ENCODE data around the gene OR2T5.
"Not testable (repeated sequence)": the region's sequence is repeated elsewhere in the genome, so short reads cannot be mapped to it uniquely, and the experiment has no call there.

The OR2T5 gene

DNA sequence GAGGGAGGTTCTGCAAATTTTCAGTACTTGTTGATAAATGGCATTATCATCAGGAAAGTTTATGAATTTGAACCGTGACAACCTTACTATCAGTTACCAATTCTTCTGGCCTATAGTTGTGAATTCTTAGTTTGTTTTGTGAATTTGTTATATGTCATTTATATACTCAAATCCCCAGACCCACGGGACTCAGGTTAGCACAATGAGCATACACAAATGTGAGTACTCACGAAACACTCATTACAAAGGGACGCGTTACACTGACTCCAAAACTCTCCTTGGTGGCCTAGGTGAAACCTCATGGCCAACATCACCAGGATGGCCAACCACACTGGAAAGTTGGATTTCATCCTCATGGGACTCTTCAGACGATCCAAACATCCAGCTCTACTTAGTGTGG lies at the start of gene OR2T5:
Gene OR2T5, plus strand, starts transcription at position 301 of the 400 bp plus-strand sequence. Its CDS starts 0 bp downstream, at position 301.
- not testable (repeated sequence) for DNase-seq

DNA sequence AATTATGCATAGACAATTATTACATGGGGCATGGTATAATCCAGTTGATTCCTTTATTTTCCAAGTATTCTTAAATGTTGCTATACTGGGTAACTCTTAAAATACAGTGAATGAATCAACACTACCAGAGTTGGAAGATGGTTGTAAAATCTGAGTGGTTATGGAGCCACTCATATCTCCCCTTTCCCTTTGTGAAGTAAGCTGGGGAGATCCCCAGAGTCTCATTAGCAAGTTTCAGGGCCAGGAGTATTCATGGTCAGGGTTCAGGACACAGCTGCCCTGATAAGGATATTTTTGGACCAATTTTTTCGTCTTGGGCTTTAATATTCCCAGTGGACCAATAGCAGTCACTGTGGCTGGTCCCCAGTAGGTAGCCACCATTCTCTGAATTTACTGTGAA lies 49.7 kb upstream of the OR2T5 start:
- DNase-seq = not testable (repeated sequence)

DNA sequence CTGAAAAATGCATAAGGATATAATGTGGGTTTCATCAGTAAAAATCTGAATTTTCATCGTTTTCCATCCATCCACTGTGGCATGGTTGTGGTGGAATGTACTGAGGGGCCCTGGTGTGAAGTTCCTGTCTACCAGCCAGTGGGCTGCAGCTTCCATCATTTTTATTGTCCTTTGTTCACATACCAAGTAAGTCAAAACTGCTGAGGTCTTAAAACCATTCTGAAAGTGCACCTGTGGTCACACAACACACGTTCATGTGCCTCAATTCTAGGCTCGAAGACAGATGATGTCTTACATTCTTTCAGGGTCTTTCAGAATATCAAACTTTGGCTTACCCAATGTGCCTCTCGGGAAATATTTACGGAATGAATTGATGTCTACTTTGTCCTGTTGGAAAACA lies 49.1 kb upstream of the OR2T5 start:
- DNase-seq = not testable (repeated sequence)

DNA sequence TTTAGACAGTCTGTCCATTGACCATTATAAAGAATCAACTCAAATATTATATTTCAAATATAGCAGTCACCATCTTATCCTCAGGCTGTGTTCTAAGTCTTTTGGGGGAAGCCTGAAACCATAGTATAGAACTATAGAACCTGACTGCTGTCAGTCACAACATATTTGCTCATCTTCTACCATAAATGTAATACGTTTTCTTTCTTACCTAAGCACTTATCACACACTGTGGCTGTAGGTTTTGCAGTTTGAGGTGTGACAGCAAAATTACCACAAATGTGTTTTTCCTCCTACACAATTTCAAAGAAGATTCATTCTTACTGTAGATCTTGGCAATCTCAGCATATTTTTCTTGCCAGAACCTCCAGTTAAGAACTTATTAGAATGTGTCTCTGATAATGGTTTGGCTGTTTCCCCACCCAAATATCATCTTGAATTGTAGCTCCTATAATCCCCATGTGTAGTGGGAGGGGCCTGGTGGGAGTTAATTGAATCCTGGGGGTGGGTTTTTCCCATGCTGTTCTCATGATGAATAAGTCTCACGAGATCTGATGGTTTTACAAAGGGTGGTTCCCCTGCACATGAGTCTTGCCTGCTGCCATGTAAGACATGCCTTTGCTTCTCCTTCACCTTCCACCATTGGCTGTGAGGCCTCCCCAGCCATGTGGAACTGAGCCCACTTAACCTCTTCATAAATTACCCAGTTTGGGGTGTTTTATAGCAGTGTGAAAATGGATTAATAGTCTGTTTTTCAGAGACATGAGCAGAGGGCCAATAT lies 45.7 kb upstream of the OR2T5 start:
- DNase-seq = not testable (repeated sequence)

DNA sequence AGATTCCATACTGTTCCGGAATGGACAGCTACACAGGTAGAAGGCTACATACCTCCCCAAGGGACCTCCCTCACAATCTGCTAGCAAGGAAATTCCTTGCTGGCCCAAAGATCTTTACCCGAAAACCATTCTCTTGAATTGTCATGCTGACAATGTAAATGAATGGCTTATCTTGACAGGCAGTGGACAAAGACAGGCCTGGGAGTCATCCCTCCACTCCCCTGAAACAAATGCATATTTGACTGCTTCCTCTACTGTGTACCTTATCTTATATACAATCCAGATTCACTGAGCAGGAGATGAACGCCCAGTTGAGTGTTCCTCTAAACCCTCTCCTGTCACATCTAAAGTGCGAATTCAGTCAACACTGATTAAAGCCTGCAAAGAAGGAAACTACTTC lies 43.8 kb upstream of the OR2T5 start:
- DNase-seq = not testable (repeated sequence)

- DNase-seq = not testable (repeated sequence)
Measured at GRCh38 chr1:248445399-248445798, 43.0 kb upstream of the OR2T5 start, which contains the start of gene OR2T2. Gene OR2T2, plus strand, starts transcription at chr1:248445637. Its CDS starts 7,161 bp downstream, at chr1:248452798.

- DNase-seq = not testable (repeated sequence)
Measured at GRCh38 chr1:248448409-248449074, 39.8 kb upstream of the OR2T5 start.

DNA sequence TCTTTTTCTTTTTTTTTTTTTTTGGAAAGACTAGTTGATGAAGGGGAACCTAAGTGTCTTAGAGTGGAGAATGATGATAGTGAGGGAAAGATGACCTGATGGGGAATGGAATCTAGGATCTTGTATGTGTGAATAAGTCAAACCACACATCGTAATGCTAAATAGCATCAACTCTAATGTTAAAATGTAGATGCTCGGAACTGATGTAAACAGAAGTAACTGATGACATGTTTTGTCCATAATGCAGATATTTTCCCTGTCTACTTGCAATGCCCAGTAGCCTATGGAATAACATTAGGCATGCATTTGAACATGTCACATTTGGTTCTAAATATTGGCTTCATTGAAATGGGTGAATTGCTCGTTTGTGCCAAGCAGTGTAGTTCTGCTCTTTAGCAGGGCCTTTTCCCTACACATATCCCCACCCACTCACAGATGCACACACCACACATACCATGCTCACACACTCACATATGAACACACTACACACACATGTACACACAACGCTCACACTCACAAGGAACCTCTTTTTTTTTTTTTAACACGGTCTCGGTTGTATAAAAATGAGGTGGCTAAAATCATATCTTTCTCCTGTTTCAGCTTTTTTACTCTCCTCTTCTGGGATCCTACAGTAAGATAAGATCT lies 38.4 kb upstream of the OR2T5 start:
- not testable (repeated sequence) for DNase-seq

GRCh38 chr1:248450466-248451145 lies 37.8 kb upstream of the OR2T5 start:
- not testable (repeated sequence) for DNase-seq

- not testable (repeated sequence) for DNase-seq
Measured at GRCh38 chr1:248453619-248454018, 34.8 kb upstream of the OR2T5 start.

- not testable (repeated sequence) for DNase-seq
Measured at GRCh38 chr1:248455045-248455444, 33.3 kb upstream of the OR2T5 start.

GRCh38 chr1:248456635-248457034 lies 31.8 kb upstream of the OR2T5 start:
- not testable (repeated sequence) for DNase-seq

GRCh38 chr1:248459117-248459516 lies 29.3 kb upstream of the OR2T5 start:
- not testable (repeated sequence) for DNase-seq

GRCh38 chr1:248471154-248471553 lies 17.2 kb upstream of the OR2T5 start:
- no peak for DNase-seq

GRCh38 chr1:248472111-248472510 lies 16.3 kb upstream of the OR2T5 start:
- not testable (repeated sequence) for DNase-seq

DNA sequence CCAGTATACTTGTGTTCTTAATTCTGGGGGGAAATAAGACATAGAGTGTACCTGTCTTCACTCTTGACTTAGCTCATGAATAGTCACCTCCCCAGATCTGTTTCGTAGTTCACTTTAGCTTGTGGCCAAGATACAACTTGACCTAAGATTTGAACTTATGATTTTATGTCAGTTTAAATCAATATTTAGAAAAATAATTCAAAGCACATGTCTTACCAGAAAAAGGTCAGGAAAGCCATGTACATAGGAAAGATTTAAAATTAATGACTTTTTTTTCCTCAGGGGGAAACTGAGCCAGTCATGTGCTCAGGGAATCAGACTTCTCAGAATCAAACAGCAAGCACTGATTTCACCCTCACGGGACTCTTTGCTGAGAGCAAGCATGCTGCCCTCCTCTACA lies 15.3 kb upstream of the OR2T5 start, which contains the start of gene OR2T3:
Gene OR2T3, plus strand, starts transcription at position 301 of the 400 bp plus-strand sequence. Its CDS starts 0 bp downstream, at position 301.
- not testable (repeated sequence) for DNase-seq

GRCh38 chr1:248475660-248476059 lies 12.7 kb upstream of the OR2T5 start:
- DNase-seq = not testable (repeated sequence)

DNA sequence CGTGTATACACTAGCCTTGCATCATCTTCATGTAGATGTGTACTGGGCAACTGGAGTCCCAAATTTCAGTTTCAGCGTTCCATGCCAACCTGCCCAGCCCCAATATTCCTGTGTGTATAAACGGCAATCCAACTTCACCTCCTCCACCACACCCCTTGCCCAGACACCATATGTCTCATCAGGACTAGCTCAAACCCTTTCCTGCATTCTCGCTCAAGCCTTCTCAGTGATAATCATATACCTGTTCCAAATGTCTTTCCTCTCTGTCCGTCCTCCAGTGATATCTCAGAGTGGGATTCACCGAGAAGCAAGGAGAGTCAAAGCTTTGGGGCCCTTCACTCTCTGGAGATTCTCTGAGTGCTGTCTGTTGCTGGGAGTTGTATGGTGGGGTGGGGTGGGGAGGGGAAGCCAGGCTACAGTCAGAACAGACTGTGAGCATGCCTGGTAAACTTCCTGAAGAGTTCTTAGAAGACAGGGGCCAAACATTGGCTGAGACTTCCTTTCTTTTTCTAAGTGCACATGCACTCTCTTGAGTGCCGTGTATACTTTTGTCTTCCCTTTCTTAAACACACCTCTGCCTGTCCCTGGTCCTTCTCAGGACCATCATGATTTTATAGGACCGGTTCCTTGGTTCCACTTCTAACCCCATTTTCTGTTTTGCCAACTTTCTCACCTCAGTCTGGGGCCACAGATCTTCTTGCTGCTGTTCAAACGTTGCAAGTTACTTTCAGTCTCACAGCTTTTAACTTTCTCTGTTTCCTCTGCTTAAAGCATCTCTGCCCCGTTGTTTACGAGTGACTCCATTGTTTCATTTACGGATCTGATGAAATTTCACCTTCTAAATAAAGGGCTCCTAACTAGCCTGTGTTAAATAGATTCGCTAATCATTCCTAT lies 6.5 kb upstream of the OR2T5 start:
- not testable (repeated sequence) for DNase-seq

- not testable (repeated sequence) for DNase-seq
Measured at GRCh38 chr1:248496661-248497060, 8.3 kb downstream of the OR2T5 start.

- DNase-seq = not testable (repeated sequence)
Measured at GRCh38 chr1:248500305-248501035, 12.1 kb downstream of the OR2T5 start.

DNA sequence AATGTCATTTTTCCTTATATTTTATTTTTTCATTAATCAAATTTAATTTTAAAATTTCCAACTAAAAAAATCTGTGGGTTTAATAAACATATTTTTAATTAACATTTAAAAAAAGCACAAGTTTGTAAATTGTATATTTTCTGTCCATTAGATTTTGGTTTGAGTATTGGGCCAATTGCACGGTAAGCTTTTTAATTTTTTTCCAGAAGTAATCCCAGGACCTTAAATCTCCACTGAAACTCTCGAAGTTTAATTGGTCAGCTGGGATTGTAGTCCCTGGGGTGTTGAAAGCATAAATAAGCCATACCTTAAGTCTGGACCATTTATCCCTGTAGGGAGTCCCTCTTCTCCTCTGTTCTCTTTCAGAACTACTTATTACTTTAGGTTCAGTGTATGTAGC lies 19.4 kb downstream of the OR2T5 start, which contains the start of gene OR2G6:
Gene OR2G6, plus strand, starts transcription at position 301 of the 400 bp plus-strand sequence. CDS start 13,574 bp downstream, outside the sequence.
- not testable (repeated sequence) for DNase-seq
